Neural cell (in vitro differentiated cells): Measurements from ENCODE around the gene CNTNAP2. TPM values are rescaled to one million over a fixed set of nuclear protein-coding genes. Genes with fewer than 3 reads are reported as not detected.

Source experiments
- H2AFZ ChIP-seq: fragments of 200-600, 300-800 bp; sonication (generic), shearing (Covaris generic); 2 replicates; pipeline ENCODE4 v1.6.0; 2014; ENCODE audit warnings: low read depth, mild to moderate bottlenecking, antibody characterized with exemption, low read length, moderate library complexity
- H3F3A ChIP-seq: fragments of 200-600 bp; shearing (Covaris generic); 2 replicates; pipeline ENCODE4 v1.6.1; 2016; ENCODE audit warnings: mild to moderate bottlenecking, moderate library complexity, mixed read lengths, antibody characterized with exemption, low read length; ENCODE audit not compliant: insufficient read depth, poor library complexity, severe bottlenecking
- H3K27ac ChIP-seq: fragments of 200-600, 300-800 bp; sonication (generic), shearing (Covaris generic); 2 replicates; pipeline ENCODE4 v1.5.1; 2014; ENCODE audit warnings: mild to moderate bottlenecking, low read length, moderate library complexity
- H3K27me3 ChIP-seq: fragments of 300-800, 200-600 bp; sonication (generic), shearing (Covaris generic); 2 replicates; pipeline ENCODE4 v1.6.0; 2014; ENCODE audit warnings: mild to moderate bottlenecking, low read depth, low read length, moderate library complexity; ENCODE audit not compliant: insufficient read depth
- H3K36me3 ChIP-seq: fragments of 300-800, 200-600 bp; sonication (generic), shearing (Covaris generic); 2 replicates; pipeline ENCODE4 v1.5.1; 2014; ENCODE audit warnings: mild to moderate bottlenecking, antibody characterized with exemption, low read length, moderate library complexity; ENCODE audit not compliant: insufficient read depth
- H3K4me2 ChIP-seq: fragments of 300-800, 200-600 bp; sonication (generic), shearing (Covaris generic); 2 replicates; pipeline ENCODE4 v1.6.0; 2014; ENCODE audit warnings: mild to moderate bottlenecking, low read length
- H3K4me3 ChIP-seq: fragments of 300-800, 200-600 bp; sonication (generic), shearing (Covaris generic); 2 replicates; pipeline ENCODE4 v1.5.1; 2014; ENCODE audit warnings: mild to moderate bottlenecking, low read length, moderate library complexity
- H3K79me2 ChIP-seq: fragments of 200-600 bp; shearing (Covaris generic); replicated peaks from 2 replicates; pipeline ENCODE4 v1.6.0; 2014; ENCODE audit warnings: mild to moderate bottlenecking, low read length, moderate library complexity; ENCODE audit not compliant: insufficient read depth
- H3K9ac ChIP-seq: fragments of 300-800, 200-600 bp; sonication (generic), shearing (Covaris generic); 2 replicates; pipeline ENCODE4 v1.6.1; 2016; ENCODE audit warnings: mild to moderate bottlenecking, low read length, mixed read lengths
- H3K9me2 ChIP-seq: fragments of 200-600 bp; shearing (Covaris generic); 2 replicates; pipeline ENCODE4 v1.6.1; 2016; ENCODE audit warnings: mild to moderate bottlenecking, low read length, mixed read lengths; ENCODE audit not compliant: insufficient read depth
- H3K9me3 ChIP-seq: fragments of 200-600, 300-800 bp; sonication (generic), shearing (Covaris generic); 2 replicates; pipeline ENCODE4 v1.6.1; 2016; ENCODE audit warnings: mild to moderate bottlenecking, mixed run types, low read length, moderate library complexity, mixed read lengths
- H4K20me1 ChIP-seq: fragments of 200-600 bp; shearing (Covaris generic); 2 replicates; pipeline ENCODE4 v1.6.1; 2016; ENCODE audit warnings: mild to moderate bottlenecking, mixed run types; ENCODE audit not compliant: insufficient read depth
- CTCF ChIP-seq: fragments of 450-650 bp; IDR thresholded peaks from 2 replicates; pipeline ENCODE4 v1.5.1; 2014; ENCODE audit warnings: antibody characterized with exemption, mild to moderate bottlenecking, moderate library complexity; ENCODE audit not compliant: poor library complexity, severe bottlenecking
- EP300 ChIP-seq: fragments of 450-650 bp; conservative IDR thresholded peaks from 2 replicates; pipeline ENCODE4 v1.6.1; 2014; ENCODE audit warnings: antibody characterized with exemption, mild to moderate bottlenecking, moderate library complexity; ENCODE audit not compliant: poor library complexity, severe bottlenecking
- EZH2 ChIP-seq: fragments of 200-600, 300-800 bp; shearing (Covaris generic), sonication (generic); IDR thresholded peaks from 2 replicates; pipeline ENCODE4 v1.6.1; 2014; ENCODE audit warnings: antibody characterized with exemption, low read length, borderline replicate concordance, mild to moderate bottlenecking; ENCODE audit not compliant: insufficient read depth, poor library complexity, severe bottlenecking
- MXI1 ChIP-seq: fragments of 450-650 bp; conservative IDR thresholded peaks from 2 replicates; pipeline ENCODE4 v1.6.1; 2014; ENCODE audit warnings: antibody characterized with exemption, mild to moderate bottlenecking; ENCODE audit not compliant: poor library complexity, severe bottlenecking
- POLR2AphosphoS5 ChIP-seq: IDR thresholded peaks from 2 replicates; pipeline ENCODE4 v1.6.1; 2012
- RAD21 ChIP-seq: fragments of 450-650 bp; conservative IDR thresholded peaks from 2 replicates; pipeline ENCODE4 v1.6.1; 2014; ENCODE audit warnings: antibody characterized with exemption, mild to moderate bottlenecking, moderate library complexity
- REST ChIP-seq: IDR thresholded peaks from 2 replicates; pipeline ENCODE4 v1.6.1; 2012; ENCODE audit warnings: borderline replicate concordance
- SMC3 ChIP-seq: fragments of 450-650 bp; conservative IDR thresholded peaks from 2 replicates; pipeline ENCODE4 v1.6.1; 2014; ENCODE audit warnings: antibody characterized with exemption, mild to moderate bottlenecking, moderate library complexity; ENCODE audit not compliant: poor library complexity
- TAF1 ChIP-seq: IDR thresholded peaks from 2 replicates; pipeline ENCODE4 v1.6.1; 2012; ENCODE audit warnings: low read depth
- polyA plus RNA-seq: library from polyadenylated mRNA; depleted of rRNA; stranded (reverse); fragments of >200 nt; gene quantifications from 2 replicates; pipeline ENCODE4 v1.2.3, GENCODE V29; 2014

CNTNAP2 gene
- polyA plus RNA-seq, 1 donor from 2014 or later = 276 TPM

GRCh38 chr7:147089608-147090007 is 973.0 kb downstream of the CNTNAP2 start:
- H3K79me2 ChIP-seq = no peaks in the 10 kb centered on the region
- no peak overlapping the region for H3K27ac ChIP-seq

GRCh38 chr7:147096629-147097028 is 980.0 kb downstream of the CNTNAP2 start:
- Histone ChIP-seq H3K9ac (no peak overlapping the region), H3K9me3 (no peaks in the 10 kb centered on the region), H3K4me2 (no peak overlapping the region), H3K79me2 (no peaks in the 10 kb centered on the region), H3K4me3 (no peak overlapping the region), H3K27ac (no peak overlapping the region), H3F3A (no peaks in the 10 kb centered on the region), H3K27me3 (no peaks in the 10 kb centered on the region), H3K36me3 (no peaks in the 10 kb centered on the region), H2AFZ (no peak overlapping the region), H4K20me1 (no peaks in the 10 kb centered on the region), H3K9me2 (no peaks in the 10 kb centered on the region)
- no peak for TF ChIP-seq TAF1
- no peak for TF ChIP-seq POLR2AphosphoS5
- no peak for TF ChIP-seq EZH2
- no peak for TF ChIP-seq CTCF
- TF ChIP-seq REST = no peak
- no peak for TF ChIP-seq SMC3
- TF ChIP-seq RAD21 = no peak
- TF ChIP-seq MXI1 = no peak

More at GRCh38 chr7:147089608-147090007, 973.0 kb downstream of the CNTNAP2 start:
- Histone ChIP-seq H3K4me2 (no peak overlapping the region), H3F3A (no peaks in the 10 kb centered on the region), H3K9me2 (no peaks in the 10 kb centered on the region), H4K20me1 (no peaks in the 10 kb centered on the region), H3K9me3 (no peaks in the 10 kb centered on the region), H3K9ac (no peak overlapping the region), H2AFZ (no peak overlapping the region), H3K4me3 (no peak overlapping the region), H3K27me3 (no peaks in the 10 kb centered on the region), H3K36me3 (no peaks in the 10 kb centered on the region)
- TF ChIP-seq POLR2AphosphoS5 (no peak), CTCF (no peak), REST (no peak), EP300 (no peak), EZH2 (no peak)
